ENCODE data around the gene SLC15A2. TPM values are rescaled to one million over a fixed set of nuclear protein-coding genes. Genes with fewer than 3 reads are reported as not detected.

SLC15A2 gene
- total RNA-seq, 2 donors from 2014 or later, result 0.47 to 1.7 TPM

DNA sequence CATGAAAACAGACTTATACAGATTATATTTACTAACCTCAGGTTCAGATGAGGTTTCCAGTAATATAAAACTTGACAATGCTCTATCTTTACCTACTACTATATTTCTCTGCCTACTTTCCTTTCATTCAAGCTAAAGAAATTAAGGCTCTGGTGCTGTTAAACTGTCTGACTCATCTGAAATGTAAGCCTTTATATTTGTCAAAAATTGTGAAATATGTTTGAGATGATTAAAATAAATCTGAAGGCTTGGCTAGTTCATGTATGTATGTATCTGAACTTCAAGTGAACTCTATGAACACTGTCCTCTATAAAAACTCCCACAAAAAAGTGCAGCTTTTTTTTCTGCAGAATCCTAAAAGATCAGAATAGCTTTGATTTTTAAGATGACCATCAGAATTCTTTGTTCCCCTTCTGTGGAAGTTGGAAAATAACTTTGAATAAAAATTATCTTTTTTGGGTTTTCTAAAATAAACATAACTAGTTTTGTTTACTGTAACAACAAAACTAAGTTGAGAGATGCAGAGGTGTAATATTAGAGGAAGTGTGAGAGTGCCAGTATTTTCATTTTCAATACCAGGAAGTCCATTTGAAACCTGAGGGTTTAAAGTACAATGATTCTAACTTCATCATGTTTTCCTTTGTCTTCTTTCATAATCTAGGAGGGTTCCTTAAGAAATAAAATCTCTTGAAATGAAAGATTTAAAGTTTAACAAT lies 85.7 kb downstream of the SLC15A2 start:
- Histone ChIP-seq H3K36me3 (no peaks in the 10 kb centered on the region), H3K9me3 (peaks cover 0 to 17% of the 10 kb centered on the region in 2 donors), H3K27me3 (no peaks in the 10 kb centered on the region), H3K4me3 (no peak overlapping the region), H3K4me1 (no peaks in the 10 kb centered on the region), H3K27ac (no peak overlapping the region)
- DNase-seq (ENCODE audit: low spot score), result no peak
- no peak for TF ChIP-seq CTCF (IDR thresholded peaks at IDR 0.05)

DNA sequence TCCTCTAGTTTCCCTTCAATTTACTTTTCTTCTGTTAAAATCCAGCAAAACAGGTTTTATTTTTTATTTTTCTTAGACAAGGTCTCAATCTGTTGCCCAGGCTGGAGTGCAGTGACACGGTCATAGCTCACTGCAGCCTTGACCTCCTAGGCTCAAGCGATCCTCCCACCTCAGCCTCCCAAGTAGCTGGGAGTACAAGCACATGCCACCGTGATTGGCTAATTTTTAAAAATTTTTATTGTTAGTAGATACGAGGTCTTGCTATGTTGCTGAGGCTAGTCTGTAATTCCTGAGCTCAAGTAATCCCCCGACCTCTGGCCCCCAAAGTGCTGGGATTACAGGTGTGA lies 86.2 kb downstream of the SLC15A2 start:
- TF ChIP-seq CTCF (IDR thresholded peaks at IDR 0.05), result no peak
- Histone ChIP-seq H3K4me1 (no peaks in the 10 kb centered on the region), H3K4me3 (no peak overlapping the region), H3K27me3 (no peaks in the 10 kb centered on the region), H3K27ac (no peak overlapping the region), H3K36me3 (no peaks in the 10 kb centered on the region), H3K9me3 (peaks cover 0 to 14% of the 10 kb centered on the region in 2 donors)
- no peak for DNase-seq (ENCODE audit: low spot score)

DNA sequence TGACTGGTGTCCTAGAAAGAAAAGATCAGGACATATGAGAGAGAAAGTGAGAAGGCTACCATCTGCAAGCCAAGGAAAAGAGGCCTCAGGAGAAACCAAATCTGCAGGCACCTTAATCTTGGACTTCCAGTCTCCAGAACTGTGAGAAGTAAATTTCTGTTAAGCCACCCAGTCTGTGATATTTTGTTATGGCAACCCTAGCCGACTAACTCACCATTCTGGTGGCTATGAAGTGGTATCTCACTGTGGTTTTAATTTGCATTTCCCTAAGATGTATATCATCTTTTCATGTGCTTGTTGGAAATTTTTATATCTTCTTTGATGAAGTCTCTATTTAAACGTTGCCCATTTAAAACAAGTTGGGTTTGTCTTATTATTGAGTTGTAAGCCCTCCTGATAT lies 87.3 kb downstream of the SLC15A2 start:
- no peak for DNase-seq (ENCODE audit: low spot score)
- TF ChIP-seq CTCF (IDR thresholded peaks at IDR 0.05), result no peak

GRCh38 chr3:121985846-121986245 lies 91.6 kb downstream of the SLC15A2 start:
- peaks cover 0 to 14% of the 10 kb centered on the region in 2 donors for H3K9me3 ChIP-seq
- DNase-seq (ENCODE audit: low spot score), result no peak
- no peaks in the 10 kb centered on the region for H3K36me3 ChIP-seq
- no peak for TF ChIP-seq CTCF (IDR thresholded peaks at IDR 0.05)
- no peaks in the 10 kb centered on the region for H3K27me3 ChIP-seq
- H3K4me1 ChIP-seq, result no peaks in the 10 kb centered on the region
- no peak overlapping the region for H3K27ac ChIP-seq
- no peak overlapping the region for H3K4me3 ChIP-seq

More for the DNA sequence above, 87.3 kb downstream of the SLC15A2 start:
- H3K36me3 ChIP-seq, result no peaks in the 10 kb centered on the region
- no peak overlapping the region for H3K4me3 ChIP-seq
- peaks cover 0 to 14% of the 10 kb centered on the region in 2 donors for H3K9me3 ChIP-seq
- no peaks in the 10 kb centered on the region for H3K4me1 ChIP-seq
- H3K27me3 ChIP-seq, result no peaks in the 10 kb centered on the region
- H3K27ac ChIP-seq, result no peak overlapping the region

- H3K36me3 ChIP-seq, result no peaks in the 10 kb centered on the region
Measured at GRCh38 chr3:121988146-121988545, 93.9 kb downstream of the SLC15A2 start.

More at GRCh38 chr3:121988146-121988545, 93.9 kb downstream of the SLC15A2 start:
- Histone ChIP-seq H3K9me3 (peaks cover 0 to 10% of the 10 kb centered on the region in 2 donors), H3K4me3 (no peak overlapping the region), H3K4me1 (no peaks in the 10 kb centered on the region), H3K27me3 (no peaks in the 10 kb centered on the region), H3K27ac (no peak overlapping the region)
- no peak for TF ChIP-seq CTCF (IDR thresholded peaks at IDR 0.05)
- DNase-seq (ENCODE audit: low spot score), result no peak

Measured in right atrium auricular region (tissue), 2 donors.